ENCODE results near the gene NELFB.
A peak's percentile ranks its signal among the peaks of the same experiment; 100 is the strongest.

NELFB gene

GRCh38 chr9:137266585-137267453 is 11.7 kb downstream of the NELFB start:
- no peaks in the 10 kb centered on the region for H4K20me1 ChIP-seq (ENCODE audit: insufficient read depth, low read length)
- H3K4me1 ChIP-seq (ENCODE audit: insufficient read depth, low read length, severe bottlenecking), result peaks cover 42% of the 10 kb centered on the region
- peak overlapping the region; percentile 74 for H3K4me2 ChIP-seq (ENCODE audit: low read length)
- peak overlapping the region; percentile 58 for H3K4me3 ChIP-seq (ENCODE audit: low read depth, low read length, poor library complexity, severe bottlenecking)
- 0 out of 2 replicates have a peak overlapping the region, but pooled peaks have one; percentile 39 for H3K9ac ChIP-seq (ENCODE audit: low read length)
- H3K79me2 ChIP-seq (ENCODE audit: insufficient read depth, low read length), result no peaks in the 10 kb centered on the region
- H3K36me3 ChIP-seq (ENCODE audit: insufficient read depth, low read length), result peaks cover 41% of the 10 kb centered on the region
- no peaks in the 10 kb centered on the region for H3K9me3 ChIP-seq (ENCODE audit: low read length)
- peak overlapping the region; percentile 92 for H3K27ac ChIP-seq (ENCODE audit: low read depth, low read length, poor library complexity, severe bottlenecking)
- no peaks in the 10 kb centered on the region for H3K9me2 ChIP-seq (ENCODE audit: low read depth, low read length)
- TF ChIP-seq EZH2 (IDR thresholded peaks at IDR 0.05; ENCODE audit: borderline replicate concordance, low read length), result no peak
- TF ChIP-seq, protein P1, sequence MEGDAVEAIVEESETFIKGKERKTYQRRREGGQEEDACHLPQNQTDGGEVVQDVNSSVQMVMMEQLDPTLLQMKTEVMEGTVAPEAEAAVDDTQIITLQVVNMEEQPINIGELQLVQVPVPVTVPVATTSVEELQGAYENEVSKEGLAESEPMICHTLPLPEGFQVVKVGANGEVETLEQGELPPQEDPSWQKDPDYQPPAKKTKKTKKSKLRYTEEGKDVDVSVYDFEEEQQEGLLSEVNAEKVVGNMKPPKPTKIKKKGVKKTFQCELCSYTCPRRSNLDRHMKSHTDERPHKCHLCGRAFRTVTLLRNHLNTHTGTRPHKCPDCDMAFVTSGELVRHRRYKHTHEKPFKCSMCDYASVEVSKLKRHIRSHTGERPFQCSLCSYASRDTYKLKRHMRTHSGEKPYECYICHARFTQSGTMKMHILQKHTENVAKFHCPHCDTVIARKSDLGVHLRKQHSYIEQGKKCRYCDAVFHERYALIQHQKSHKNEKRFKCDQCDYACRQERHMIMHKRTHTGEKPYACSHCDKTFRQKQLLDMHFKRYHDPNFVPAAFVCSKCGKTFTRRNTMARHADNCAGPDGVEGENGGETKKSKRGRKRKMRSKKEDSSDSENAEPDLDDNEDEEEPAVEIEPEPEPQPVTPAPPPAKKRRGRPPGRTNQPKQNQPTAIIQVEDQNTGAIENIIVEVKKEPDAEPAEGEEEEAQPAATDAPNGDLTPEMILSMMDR (IDR thresholded peaks at IDR 0.05; ENCODE audit: low read length), result no peak
- no peaks in the 10 kb centered on the region for H3K27me3 ChIP-seq (ENCODE audit: insufficient read depth, low read length)
- H3F3A ChIP-seq (ENCODE audit: insufficient read depth, low read length), result no peaks in the 10 kb centered on the region
- H2AFZ ChIP-seq (ENCODE audit: low read length), result no peak overlapping the region

- Histone ChIP-seq H3K9me3 (ENCODE audit: low read length) (no peaks in the 10 kb centered on the region), H3K9ac (ENCODE audit: low read length) (peak overlapping the region; percentile 61; the same call in 1 of the 2 replicates), H3K9me2 (ENCODE audit: low read depth, low read length) (no peaks in the 10 kb centered on the region), H3K27me3 (ENCODE audit: insufficient read depth, low read length) (no peaks in the 10 kb centered on the region), H3K36me3 (ENCODE audit: insufficient read depth, low read length) (peaks cover 52% of the 10 kb centered on the region), H3K79me2 (ENCODE audit: insufficient read depth, low read length) (no peaks in the 10 kb centered on the region), H2AFZ (ENCODE audit: low read length) (no peak overlapping the region), H3K4me3 (ENCODE audit: low read depth, low read length, poor library complexity, severe bottlenecking) (peak overlapping the region; percentile 58), H4K20me1 (ENCODE audit: insufficient read depth, low read length) (no peaks in the 10 kb centered on the region), H3K4me1 (ENCODE audit: insufficient read depth, low read length, severe bottlenecking) (peaks cover 42% of the 10 kb centered on the region), H3K27ac (ENCODE audit: low read depth, low read length, poor library complexity, severe bottlenecking) (peak overlapping the region; percentile 92), H3F3A (ENCODE audit: insufficient read depth, low read length) (no peaks in the 10 kb centered on the region), H3K4me2 (ENCODE audit: low read length) (peak overlapping the region; percentile 74)
- no peak for TF ChIP-seq EZH2 (IDR thresholded peaks at IDR 0.05; ENCODE audit: borderline replicate concordance, low read length)
- TF ChIP-seq, protein P1 (IDR thresholded peaks at IDR 0.05; ENCODE audit: low read length), result no peak
Measured at GRCh38 chr9:137267933-137268355, 12.8 kb downstream of the NELFB start.

GRCh38 chr9:137268538-137269201 is 13.5 kb downstream of the NELFB start:
- Histone ChIP-seq H3K27ac (ENCODE audit: low read depth, low read length, poor library complexity, severe bottlenecking) (peak overlapping the region; percentile 92), H3K4me3 (ENCODE audit: low read depth, low read length, poor library complexity, severe bottlenecking) (peak overlapping the region; percentile 58), H2AFZ (ENCODE audit: low read length) (no peak overlapping the region), H3K4me1 (ENCODE audit: insufficient read depth, low read length, severe bottlenecking) (peaks cover 46% of the 10 kb centered on the region), H4K20me1 (ENCODE audit: insufficient read depth, low read length) (no peaks in the 10 kb centered on the region), H3K4me2 (ENCODE audit: low read length) (peak overlapping the region; percentile 74), H3K9ac (ENCODE audit: low read length) (peak overlapping the region; percentile 61), H3K27me3 (ENCODE audit: insufficient read depth, low read length) (no peaks in the 10 kb centered on the region), H3K9me2 (ENCODE audit: low read depth, low read length) (no peaks in the 10 kb centered on the region), H3K9me3 (ENCODE audit: low read length) (no peaks in the 10 kb centered on the region), H3F3A (ENCODE audit: insufficient read depth, low read length) (no peaks in the 10 kb centered on the region), H3K36me3 (ENCODE audit: insufficient read depth, low read length) (peaks cover 57% of the 10 kb centered on the region), H3K79me2 (ENCODE audit: insufficient read depth, low read length) (no peaks in the 10 kb centered on the region)
- TF ChIP-seq, protein P1 (IDR thresholded peaks at IDR 0.05; ENCODE audit: low read length), result no peak

Measured in OCI-LY1 (cell line).